ENCODE data around the gene UBE2E3.

Gene UBE2E3

DNA sequence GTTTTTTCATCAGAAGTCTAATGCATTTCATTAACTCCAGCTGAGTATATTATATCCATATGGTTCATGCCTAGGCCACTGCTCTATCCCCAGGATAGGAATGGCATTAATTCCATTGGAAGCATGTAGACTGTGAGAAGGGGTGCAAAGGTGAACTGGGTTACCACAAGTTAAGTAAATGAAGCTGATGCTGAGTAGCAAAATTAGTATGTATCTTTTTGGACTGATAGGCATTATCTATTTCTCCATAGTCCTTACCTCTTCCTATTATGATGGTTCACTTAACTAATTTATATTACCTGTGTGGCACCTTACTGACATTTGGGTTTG, 24.9 kb downstream of the UBE2E3 start:
- Histone ChIP-seq H4K20me1 (ENCODE audit: control insufficient read depth, insufficient read depth, low read depth, low read length) (no peaks in the 10 kb centered on the region), H3K27ac (ENCODE audit: low read depth, low read length) (no peak overlapping the region), H3K36me3 (ENCODE audit: control insufficient read depth, low read length) (no peaks in the 10 kb centered on the region), H3K9me2 (replicated peaks; ENCODE audit: control insufficient read depth, low read length) (no peaks in the 10 kb centered on the region), H3K9me3 (ENCODE audit: control insufficient read depth, insufficient read depth, low read length) (no peaks in the 10 kb centered on the region), H3K79me2 (ENCODE audit: control insufficient read depth, low read length) (peaks cover 43% of the 10 kb centered on the region), H3K4me2 (ENCODE audit: low read length) (no peak overlapping the region), H3K27me3 (ENCODE audit: control insufficient read depth, low read length) (no peaks in the 10 kb centered on the region), H3K4me1 (ENCODE audit: control insufficient read depth, low read length) (no peaks in the 10 kb centered on the region), H3K4me3 (ENCODE audit: low read length) (no peak overlapping the region), H3F3A (ENCODE audit: control insufficient read depth, insufficient read depth) (no peaks in the 10 kb centered on the region)
- no peak for TF ChIP-seq EZH2phosphoT487 (IDR thresholded peaks at IDR 0.05; ENCODE audit: borderline replicate concordance, low read length)
- TF ChIP-seq, protein P1, sequence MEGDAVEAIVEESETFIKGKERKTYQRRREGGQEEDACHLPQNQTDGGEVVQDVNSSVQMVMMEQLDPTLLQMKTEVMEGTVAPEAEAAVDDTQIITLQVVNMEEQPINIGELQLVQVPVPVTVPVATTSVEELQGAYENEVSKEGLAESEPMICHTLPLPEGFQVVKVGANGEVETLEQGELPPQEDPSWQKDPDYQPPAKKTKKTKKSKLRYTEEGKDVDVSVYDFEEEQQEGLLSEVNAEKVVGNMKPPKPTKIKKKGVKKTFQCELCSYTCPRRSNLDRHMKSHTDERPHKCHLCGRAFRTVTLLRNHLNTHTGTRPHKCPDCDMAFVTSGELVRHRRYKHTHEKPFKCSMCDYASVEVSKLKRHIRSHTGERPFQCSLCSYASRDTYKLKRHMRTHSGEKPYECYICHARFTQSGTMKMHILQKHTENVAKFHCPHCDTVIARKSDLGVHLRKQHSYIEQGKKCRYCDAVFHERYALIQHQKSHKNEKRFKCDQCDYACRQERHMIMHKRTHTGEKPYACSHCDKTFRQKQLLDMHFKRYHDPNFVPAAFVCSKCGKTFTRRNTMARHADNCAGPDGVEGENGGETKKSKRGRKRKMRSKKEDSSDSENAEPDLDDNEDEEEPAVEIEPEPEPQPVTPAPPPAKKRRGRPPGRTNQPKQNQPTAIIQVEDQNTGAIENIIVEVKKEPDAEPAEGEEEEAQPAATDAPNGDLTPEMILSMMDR (IDR thresholded peaks at IDR 0.05; ENCODE audit: low read depth, low read length, poor library complexity, severe bottlenecking): no peak

DNA sequence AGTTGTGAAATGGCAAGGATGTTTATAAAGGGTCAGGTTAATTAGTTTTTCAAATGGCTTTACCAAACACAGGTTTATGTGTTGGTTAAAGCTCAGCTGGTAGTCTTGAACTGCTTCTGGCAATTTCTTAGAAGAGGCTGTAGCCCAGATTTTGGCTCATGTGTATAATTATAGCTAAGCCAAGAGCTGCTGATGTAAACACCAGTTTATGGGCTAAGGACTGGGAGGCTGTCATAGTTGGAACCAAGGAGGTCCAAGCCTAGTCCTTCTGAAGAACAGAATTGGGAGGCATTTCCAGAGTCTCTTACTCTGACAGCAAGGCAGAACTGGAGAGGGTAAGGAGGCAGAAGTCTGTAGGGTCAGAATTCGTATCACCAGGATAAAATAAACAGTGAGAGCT, 25.4 kb downstream of the UBE2E3 start:
- Histone ChIP-seq H3K27ac (ENCODE audit: low read depth, low read length) (no peak overlapping the region), H3K4me2 (ENCODE audit: low read length) (no peak overlapping the region), H4K20me1 (ENCODE audit: control insufficient read depth, insufficient read depth, low read depth, low read length) (no peaks in the 10 kb centered on the region), H3K4me1 (ENCODE audit: control insufficient read depth, low read length) (no peaks in the 10 kb centered on the region), H3K36me3 (ENCODE audit: control insufficient read depth, low read length) (no peaks in the 10 kb centered on the region), H3K9me3 (ENCODE audit: control insufficient read depth, insufficient read depth, low read length) (no peaks in the 10 kb centered on the region), H3K4me3 (ENCODE audit: low read length) (no peak overlapping the region), H3K27me3 (ENCODE audit: control insufficient read depth, low read length) (no peaks in the 10 kb centered on the region), H3K79me2 (ENCODE audit: control insufficient read depth, low read length) (peaks cover 48% of the 10 kb centered on the region), H3F3A (ENCODE audit: control insufficient read depth, insufficient read depth) (no peaks in the 10 kb centered on the region), H3K9me2 (replicated peaks; ENCODE audit: control insufficient read depth, low read length) (no peaks in the 10 kb centered on the region)
- TF ChIP-seq, protein P1 (IDR thresholded peaks at IDR 0.05; ENCODE audit: low read depth, low read length, poor library complexity, severe bottlenecking): no peak
- no peak for TF ChIP-seq EZH2phosphoT487 (IDR thresholded peaks at IDR 0.05; ENCODE audit: borderline replicate concordance, low read length)

DNA sequence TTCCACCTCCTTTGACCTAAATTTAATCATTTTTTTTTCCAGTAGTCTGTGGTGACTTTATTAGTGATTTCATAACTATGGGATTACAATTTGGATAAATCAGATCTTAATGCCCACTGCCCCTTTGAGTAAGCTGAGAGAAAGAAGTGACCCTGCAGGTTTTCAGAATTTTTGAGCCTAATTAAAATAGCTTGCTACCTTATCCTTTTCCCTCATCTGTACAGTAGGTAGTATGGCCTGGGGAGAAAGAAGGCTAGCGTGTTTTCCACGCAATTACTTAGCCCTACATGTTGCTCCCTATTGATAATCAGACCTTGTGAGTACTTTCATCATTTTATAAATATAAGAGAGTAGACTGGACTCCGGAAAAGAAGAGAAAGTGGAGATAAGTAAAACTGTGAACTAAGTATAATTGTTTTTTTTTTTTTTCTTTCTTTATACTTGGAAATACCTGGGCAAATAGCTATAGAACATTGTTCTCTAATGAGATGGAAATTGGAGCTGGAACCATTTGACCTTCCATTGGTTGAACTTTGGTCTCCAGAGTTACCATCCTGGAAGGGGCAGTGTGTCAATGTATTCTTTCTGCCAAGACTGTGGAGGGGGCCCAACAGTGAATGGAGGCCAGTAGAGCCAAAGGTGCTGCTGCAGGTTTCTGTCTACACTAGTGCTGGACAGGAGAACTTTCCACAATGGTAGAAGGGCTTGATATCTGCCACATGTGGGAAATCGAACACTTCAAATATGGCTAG, 26.9 kb downstream of the UBE2E3 start:
- H3K9me3 ChIP-seq (ENCODE audit: control insufficient read depth, insufficient read depth, low read length): no peaks in the 10 kb centered on the region
- H3K27ac ChIP-seq (ENCODE audit: low read depth, low read length): no peak overlapping the region
- H3K4me2 ChIP-seq (ENCODE audit: low read length): no peak overlapping the region
- H3F3A ChIP-seq (ENCODE audit: control insufficient read depth, insufficient read depth): no peaks in the 10 kb centered on the region
- H3K4me3 ChIP-seq (ENCODE audit: low read length): no peak overlapping the region
- peaks cover 62% of the 10 kb centered on the region for H3K79me2 ChIP-seq (ENCODE audit: control insufficient read depth, low read length)
- no peaks in the 10 kb centered on the region for H3K4me1 ChIP-seq (ENCODE audit: control insufficient read depth, low read length)
- H3K36me3 ChIP-seq (ENCODE audit: control insufficient read depth, low read length): no peaks in the 10 kb centered on the region
- no peak for TF ChIP-seq EZH2phosphoT487 (IDR thresholded peaks at IDR 0.05; ENCODE audit: borderline replicate concordance, low read length)
- TF ChIP-seq, protein P1 (IDR thresholded peaks at IDR 0.05; ENCODE audit: low read depth, low read length, poor library complexity, severe bottlenecking): no peak
- no peaks in the 10 kb centered on the region for H3K9me2 ChIP-seq (replicated peaks; ENCODE audit: control insufficient read depth, low read length)
- no peaks in the 10 kb centered on the region for H4K20me1 ChIP-seq (ENCODE audit: control insufficient read depth, insufficient read depth, low read depth, low read length)
- H3K27me3 ChIP-seq (ENCODE audit: control insufficient read depth, low read length): no peaks in the 10 kb centered on the region

Data from DOHH2 (cell line).